Peyer's patch (tissue), 4 donors: ENCODE measurements around the gene MACROD2.

Experiments
- POLR2A ChIP-seq, 2 donors: fragments of 450-650 bp; IDR thresholded peaks; one replicate each; pipeline ENCODE4 v1.5.1; 2017; ENCODE audit warnings: antibody characterized with exemption in 2 of 2, mild to moderate bottlenecking in 2 of 2, moderate library complexity in 2 of 2
- TF ChIP-seq, protein P1 (sequence below), 6 experiments: fragments of 450-650 bp in 4 of 6; fragments of 200-600 bp in 2 of 6; sonication (generic) in 1 of 6; IDR thresholded peaks; one replicate each; pipeline ENCODE4 v1.5.1; 2017 to 2019; ENCODE audit warnings: antibody characterized with exemption in 6 of 6, mild to moderate bottlenecking in 3 of 6, moderate library complexity in 1 of 6

DNA sequence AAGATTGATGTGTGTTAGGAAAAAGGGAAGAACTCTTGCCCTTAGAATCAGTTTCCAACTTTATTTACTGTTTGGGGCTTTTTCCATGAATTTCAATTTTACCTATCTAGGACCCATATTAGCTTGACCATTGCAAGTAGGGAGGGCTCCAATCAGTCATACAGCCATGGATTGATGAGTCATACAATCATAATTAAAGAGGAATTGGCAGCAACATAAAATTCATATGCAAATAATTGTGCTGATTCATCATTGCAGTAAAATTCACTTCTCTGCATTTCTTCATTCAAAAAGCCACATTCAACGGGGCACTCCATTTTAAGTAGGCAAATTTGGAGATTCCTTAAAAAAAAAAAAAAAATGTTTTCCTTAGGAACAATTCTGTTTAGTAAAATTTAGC is 1561.6 kb downstream of the MACROD2 start:
- TF ChIP-seq, protein P1, sequence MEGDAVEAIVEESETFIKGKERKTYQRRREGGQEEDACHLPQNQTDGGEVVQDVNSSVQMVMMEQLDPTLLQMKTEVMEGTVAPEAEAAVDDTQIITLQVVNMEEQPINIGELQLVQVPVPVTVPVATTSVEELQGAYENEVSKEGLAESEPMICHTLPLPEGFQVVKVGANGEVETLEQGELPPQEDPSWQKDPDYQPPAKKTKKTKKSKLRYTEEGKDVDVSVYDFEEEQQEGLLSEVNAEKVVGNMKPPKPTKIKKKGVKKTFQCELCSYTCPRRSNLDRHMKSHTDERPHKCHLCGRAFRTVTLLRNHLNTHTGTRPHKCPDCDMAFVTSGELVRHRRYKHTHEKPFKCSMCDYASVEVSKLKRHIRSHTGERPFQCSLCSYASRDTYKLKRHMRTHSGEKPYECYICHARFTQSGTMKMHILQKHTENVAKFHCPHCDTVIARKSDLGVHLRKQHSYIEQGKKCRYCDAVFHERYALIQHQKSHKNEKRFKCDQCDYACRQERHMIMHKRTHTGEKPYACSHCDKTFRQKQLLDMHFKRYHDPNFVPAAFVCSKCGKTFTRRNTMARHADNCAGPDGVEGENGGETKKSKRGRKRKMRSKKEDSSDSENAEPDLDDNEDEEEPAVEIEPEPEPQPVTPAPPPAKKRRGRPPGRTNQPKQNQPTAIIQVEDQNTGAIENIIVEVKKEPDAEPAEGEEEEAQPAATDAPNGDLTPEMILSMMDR (IDR thresholded peaks at IDR 0.05): no peak
- no peak for TF ChIP-seq POLR2A (IDR thresholded peaks at IDR 0.05)
